ENCODE results near the gene ELOVL7.

DNA sequence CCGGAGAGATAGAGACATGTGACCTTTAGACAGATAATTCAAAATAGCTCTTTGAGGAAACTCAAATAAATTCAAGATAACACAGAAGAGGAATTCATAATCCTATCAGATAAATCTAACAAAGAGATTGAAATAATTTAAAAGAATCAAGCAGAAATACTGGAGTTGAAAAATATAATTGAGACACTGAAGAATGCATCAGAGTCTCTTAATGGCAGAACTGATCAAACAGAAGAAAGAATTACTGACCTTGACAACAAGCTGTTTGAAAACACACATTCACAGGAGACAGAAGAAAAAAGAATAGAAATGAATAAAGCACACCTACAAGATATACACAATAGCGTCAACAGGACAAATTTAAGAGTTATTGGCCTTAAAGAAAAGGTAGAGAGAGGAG is 103.7 kb downstream of the ELOVL7 start:
- TF ChIP-seq, protein P1, sequence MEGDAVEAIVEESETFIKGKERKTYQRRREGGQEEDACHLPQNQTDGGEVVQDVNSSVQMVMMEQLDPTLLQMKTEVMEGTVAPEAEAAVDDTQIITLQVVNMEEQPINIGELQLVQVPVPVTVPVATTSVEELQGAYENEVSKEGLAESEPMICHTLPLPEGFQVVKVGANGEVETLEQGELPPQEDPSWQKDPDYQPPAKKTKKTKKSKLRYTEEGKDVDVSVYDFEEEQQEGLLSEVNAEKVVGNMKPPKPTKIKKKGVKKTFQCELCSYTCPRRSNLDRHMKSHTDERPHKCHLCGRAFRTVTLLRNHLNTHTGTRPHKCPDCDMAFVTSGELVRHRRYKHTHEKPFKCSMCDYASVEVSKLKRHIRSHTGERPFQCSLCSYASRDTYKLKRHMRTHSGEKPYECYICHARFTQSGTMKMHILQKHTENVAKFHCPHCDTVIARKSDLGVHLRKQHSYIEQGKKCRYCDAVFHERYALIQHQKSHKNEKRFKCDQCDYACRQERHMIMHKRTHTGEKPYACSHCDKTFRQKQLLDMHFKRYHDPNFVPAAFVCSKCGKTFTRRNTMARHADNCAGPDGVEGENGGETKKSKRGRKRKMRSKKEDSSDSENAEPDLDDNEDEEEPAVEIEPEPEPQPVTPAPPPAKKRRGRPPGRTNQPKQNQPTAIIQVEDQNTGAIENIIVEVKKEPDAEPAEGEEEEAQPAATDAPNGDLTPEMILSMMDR (IDR thresholded peaks at IDR 0.05): no peak
- TF ChIP-seq EP300 (IDR thresholded peaks at IDR 0.05) (no peak), POLR2A (IDR thresholded peaks at IDR 0.05) (no peak), POLR2AphosphoS5 (IDR thresholded peaks at IDR 0.05) (no peak)

Measured in suprapubic skin (tissue), 4 donors.